GM23338 (cell line): Measurements from ENCODE around the gene SULF2. TPM values are rescaled to one million over a fixed set of nuclear protein-coding genes. Genes with fewer than 3 reads are reported as not detected.

Experiments
- ATAC-seq: fragments of 200-7000 bp; cut with Tn5 transposase; 3 replicates; pipeline ENCODE4 v1.9.1; 2020
- DNase-seq: peaks from one replicate; pipeline ENCODE4 v3.0.0-alpha.2; 2015; ENCODE audit warnings: low spot score
- H2AFZ ChIP-seq: fragments of 200-600 bp; sonication (generic); 2 replicates; pipeline ENCODE4 v1.8.0; 2016; ENCODE audit warnings: antibody characterized with exemption, mild to moderate bottlenecking, moderate library complexity
- H3F3A ChIP-seq: fragments of 200-600 bp; sonication (generic); replicated peaks from 2 replicates; pipeline ENCODE4 v1.8.0; 2017; ENCODE audit warnings: antibody characterized with exemption, mixed run types, low read depth
- H3K27ac ChIP-seq: fragments of 200-600 bp; sonication (generic); 2 replicates; pipeline ENCODE4 v1.6.1; 2016; ENCODE audit warnings: low read depth
- H3K27me3 ChIP-seq: fragments of 200-600 bp; sonication (generic); 2 replicates; pipeline ENCODE4 v1.8.0; 2016; ENCODE audit warnings: mild to moderate bottlenecking, mixed run types, moderate library complexity; ENCODE audit not compliant: insufficient read depth
- H3K36me3 ChIP-seq: fragments of 200-600 bp; sonication (generic); 2 replicates; pipeline ENCODE4 v1.8.0; 2016; ENCODE audit warnings: mild to moderate bottlenecking; ENCODE audit not compliant: insufficient read depth
- H3K4me1 ChIP-seq: fragments of 200-600 bp; sonication (generic); 2 replicates; pipeline ENCODE4 v1.8.0; 2016; ENCODE audit warnings: mild to moderate bottlenecking, moderate library complexity; ENCODE audit not compliant: insufficient read depth
- H3K4me2 ChIP-seq: fragments of 200-600 bp; sonication (generic); 2 replicates; pipeline ENCODE4 v1.7.1; 2017; ENCODE audit warnings: mixed run types
- H3K4me3 ChIP-seq: fragments of 200-600 bp; sonication (generic); 2 replicates; pipeline ENCODE4 v1.6.1; 2016; ENCODE audit warnings: mixed run types
- H3K79me2 ChIP-seq: fragments of 200-600 bp; sonication (generic); replicated peaks from 2 replicates; pipeline ENCODE4 v1.8.0; 2017; ENCODE audit warnings: mild to moderate bottlenecking; ENCODE audit not compliant: insufficient read depth
- H3K9me2 ChIP-seq: fragments of 200-600 bp; sonication (generic); 2 replicates; pipeline ENCODE4 v1.8.0; 2017; ENCODE audit not compliant: insufficient read depth
- H4K20me1 ChIP-seq: fragments of 200-600 bp; sonication (generic); replicated peaks from 2 replicates; pipeline ENCODE4 v1.8.0; 2017; ENCODE audit warnings: mild to moderate bottlenecking; ENCODE audit not compliant: insufficient read depth
- H3K27ac Mint-ChIP-seq: 2 replicates; pipeline ENCODE4 v1.8.0; 2020; ENCODE audit warnings: inconsistent platforms, mild to moderate bottlenecking, moderate library complexity, mixed read lengths
- H3K27me3 Mint-ChIP-seq: 3 replicates; pipeline ENCODE4 v1.8.0; 2022; ENCODE audit warnings: low read depth, mild to moderate bottlenecking, moderate library complexity, mixed read lengths, inconsistent platforms; ENCODE audit not compliant: insufficient read depth, poor library complexity
- H3K36me3 Mint-ChIP-seq: 3 replicates; pipeline ENCODE4 v1.8.0; 2021; ENCODE audit warnings: low read depth, mild to moderate bottlenecking, inconsistent platforms, moderate library complexity, mixed read lengths
- H3K4me1 Mint-ChIP-seq: 3 replicates; pipeline ENCODE4 v1.8.0; 2020; ENCODE audit warnings: mild to moderate bottlenecking, inconsistent platforms, mixed read lengths
- H3K4me3 Mint-ChIP-seq: 3 replicates; pipeline ENCODE4 v1.8.0; 2021; ENCODE audit warnings: moderate library complexity, mild to moderate bottlenecking, inconsistent platforms, mixed read lengths
- H3K9me3 Mint-ChIP-seq: 3 replicates; pipeline ENCODE4 v1.8.0; 2020; ENCODE audit warnings: moderate library complexity, mild to moderate bottlenecking, inconsistent platforms, mixed read lengths
- CREB1 ChIP-seq: fragments of 250-450 bp; sonication (Bioruptor Pico); IDR thresholded peaks from 2 replicates; pipeline ENCODE4 v1.5.0; 2020; ENCODE audit warnings: low read depth, mild to moderate bottlenecking, moderate library complexity
- ETS1 ChIP-seq: IDR thresholded peaks from 2 replicates; pipeline ENCODE4 v1.6.1; 2016; ENCODE audit warnings: antibody characterized with exemption
- EZH2 ChIP-seq: fragments of 200-600 bp; sonication (generic); IDR thresholded peaks from one replicate; pipeline ENCODE4 v1.8.0; 2017; ENCODE audit warnings: antibody characterized with exemption, mild to moderate bottlenecking, low read depth; ENCODE audit not compliant: unreplicated experiment
- EZH2phosphoT487 ChIP-seq: fragments of 200-600 bp; sonication (generic); IDR thresholded peaks from one replicate; pipeline ENCODE4 v1.8.1; 2018; ENCODE audit warnings: antibody characterized with exemption; ENCODE audit not compliant: unreplicated experiment
- JUNB ChIP-seq: IDR thresholded peaks from one replicate; pipeline ENCODE4 v1.6.1; 2016; ENCODE audit warnings: antibody characterized with exemption; ENCODE audit not compliant: unreplicated experiment
- NANOG ChIP-seq: IDR thresholded peaks from 2 replicates; pipeline ENCODE4 v1.6.1; 2016; ENCODE audit warnings: antibody characterized with exemption, borderline replicate concordance
- POLR2AphosphoS5 ChIP-seq: IDR thresholded peaks from 2 replicates; pipeline ENCODE4 v1.6.1; 2016; ENCODE audit warnings: antibody characterized with exemption, low read depth
- REST ChIP-seq: IDR thresholded peaks from one replicate; pipeline ENCODE4 v1.6.1; 2018; ENCODE audit warnings: antibody characterized with exemption; ENCODE audit not compliant: unreplicated experiment
- ZNF114 ChIP-seq: fragments of 250-450 bp; sonication (Bioruptor Pico); IDR thresholded peaks from 2 replicates; pipeline ENCODE4 v1.5.0; 2020; ENCODE audit warnings: mild to moderate bottlenecking, moderate library complexity
- ZNF331 ChIP-seq: fragments of 250-450 bp; sonication (Bioruptor Pico); IDR thresholded peaks from 2 replicates; pipeline ENCODE4 v1.5.0; 2020; ENCODE audit warnings: low read depth, mild to moderate bottlenecking, moderate library complexity
- ZNF462 ChIP-seq: fragments of 250-450 bp; sonication (Bioruptor Pico); IDR thresholded peaks from 2 replicates; pipeline ENCODE4 v1.5.0; 2020; ENCODE audit warnings: mild to moderate bottlenecking, moderate library complexity
- polyA plus RNA-seq: library from polyadenylated mRNA; unstranded; fragments of >200 nt; fragmentation: Nextera tagmentation; extraction: Ambion mirVana; gene quantifications from 2 replicates; pipeline ENCODE4 v1.2.1, GENCODE V29; 2016
- total RNA-seq: library from RNA; depleted of rRNA; stranded (reverse); fragments of >200 nt; shearing (Covaris generic); gene quantifications from 2 replicates; pipeline ENCODE4 v1.2.3, GENCODE V29; 2014

SULF2 gene
- total and polyA plus RNA-seq, 2 experiments from 2014 or later, result 9.5 to 20.7 TPM

- ATAC-seq, result no peak
- Mint-ChIP-seq H3K27me3 (no peaks in the 10 kb centered on the region), H3K36me3 (no peaks in the 10 kb centered on the region), H3K4me3 (no peak overlapping the region), H3K27ac (peak overlapping the region; percentile 39; the same call in 1 of the 2 replicates), H3K9me3 (no peaks in the 10 kb centered on the region), H3K4me1 (peaks cover 6% of the 10 kb centered on the region)
- DNase-seq, result no peak
- Histone ChIP-seq H2AFZ (no peak overlapping the region), H3K9me2 (no peaks in the 10 kb centered on the region), H3K4me3 (no peak overlapping the region), H3K4me1 (no peaks in the 10 kb centered on the region), H3K27me3 (no peaks in the 10 kb centered on the region), H3K79me2 (no peaks in the 10 kb centered on the region), H3F3A (no peaks in the 10 kb centered on the region), H3K4me2 (no peak overlapping the region), H4K20me1 (no peaks in the 10 kb centered on the region), H3K36me3 (no peaks in the 10 kb centered on the region), H3K27ac (no peak overlapping the region)
- TF ChIP-seq ETS1, result no peak
- TF ChIP-seq EZH2, result no peak
Observed at GRCh38 chr20:47748069-47748468, 37.2 kb downstream of the SULF2 start.

GRCh38 chr20:47747669-47748031, 37.6 kb downstream of the SULF2 start:
- Histone ChIP-seq H3K4me2 (no peak overlapping the region), H3K4me3 (no peak overlapping the region), H3K4me1 (no peaks in the 10 kb centered on the region), H3K36me3 (no peaks in the 10 kb centered on the region), H3K27ac (no peak overlapping the region), H2AFZ (no peak overlapping the region), H3K9me2 (no peaks in the 10 kb centered on the region), H3K27me3 (no peaks in the 10 kb centered on the region), H4K20me1 (no peaks in the 10 kb centered on the region), H3F3A (no peaks in the 10 kb centered on the region), H3K79me2 (no peaks in the 10 kb centered on the region)
- Mint-ChIP-seq H3K27me3 (no peaks in the 10 kb centered on the region), H3K4me1 (peaks cover 6% of the 10 kb centered on the region), H3K9me3 (no peaks in the 10 kb centered on the region), H3K36me3 (no peaks in the 10 kb centered on the region), H3K4me3 (no peak overlapping the region), H3K27ac (0 out of 2 replicates have a peak overlapping the region, but pooled peaks have one; percentile 39)
- DNase-seq, result no peak
- no peak for ATAC-seq
- TF ChIP-seq REST (no peak), POLR2AphosphoS5 (no peak), ZNF331 (no peak), ZNF462 (no peak), EZH2 (no peak), CREB1 (CRISPR knock-in tag) (no peak), EZH2phosphoT487 (no peak), ZNF114 (CRISPR knock-in tag) (no peak), NANOG (no peak), JUNB (no peak)
